HepG2 (cell line): ENCODE results near the gene TBC1D22A. TPM values are rescaled to one million over a fixed set of nuclear protein-coding genes. Genes with fewer than 3 reads are reported as not detected.

Source experiments
- ARHGAP35 ChIP-seq: sonication (generic); formaldehyde crosslinking; IDR thresholded peaks from 2 replicates; pipeline ENCODE4 v1.9.0; 2022; ENCODE audit warnings: mild to moderate bottlenecking, inconsistent platforms, moderate library complexity, missing genetic modification reagents, borderline replicate concordance
- BATF2 ChIP-seq: sonication (generic); formaldehyde crosslinking; IDR thresholded peaks from 2 replicates; pipeline ENCODE4 v1.8.0; 2022; ENCODE audit warnings: mild to moderate bottlenecking, missing genetic modification reagents, moderate library complexity
- CREB1 ChIP-seq, 2 experiments: fragments of 450-650 bp in 1 of 2; IDR thresholded peaks; 2 replicates each; pipeline ENCODE4 v1.6.1; 2016 to 2017; ENCODE audit warnings: control low read depth in 1 of 2, mild to moderate bottlenecking in 1 of 2, missing compliant biosample characterization in 1 of 2, missing genetic modification characterization in 1 of 2
- EED ChIP-seq: sonication (generic); formaldehyde crosslinking; IDR thresholded peaks from 2 replicates; pipeline ENCODE4 v1.5.0; 2020; ENCODE audit warnings: mild to moderate bottlenecking, missing genetic modification reagents
- GTF2F1 ChIP-seq: fragments of 150-350 bp; IDR thresholded peaks from 2 replicates; pipeline ENCODE4 v1.6.1; 2014; ENCODE audit warnings: low read length
- HINFP ChIP-seq: sonication (generic); formaldehyde crosslinking; IDR thresholded peaks from 2 replicates; pipeline ENCODE4 v1.4.0; 2020; ENCODE audit warnings: low read depth, mild to moderate bottlenecking, missing genetic modification reagents
- HNF4A ChIP-seq: sonication (generic); formaldehyde crosslinking; IDR thresholded peaks from 2 replicates; pipeline ENCODE4 v1.4.0; 2020; ENCODE audit warnings: missing genetic modification reagents
- KDM5B ChIP-seq: sonication (generic); formaldehyde crosslinking; IDR thresholded peaks from 2 replicates; pipeline ENCODE4 v1.4.0; 2020; ENCODE audit warnings: missing genetic modification reagents, mild to moderate bottlenecking, borderline replicate concordance
- RNF219 ChIP-seq: sonication (generic); formaldehyde crosslinking; IDR thresholded peaks from 2 replicates; pipeline ENCODE4 v1.5.0; 2020; ENCODE audit warnings: mild to moderate bottlenecking, missing genetic modification reagents
- SP140L ChIP-seq: sonication (generic); formaldehyde crosslinking; IDR thresholded peaks from 2 replicates; pipeline ENCODE4 v1.4.0; 2020; ENCODE audit warnings: missing genetic modification reagents, borderline replicate concordance
- STAT6 ChIP-seq: sonication (generic); formaldehyde crosslinking; IDR thresholded peaks from 2 replicates; pipeline ENCODE4 v1.4.0; 2020; ENCODE audit warnings: missing genetic modification reagents, mild to moderate bottlenecking, borderline replicate concordance
- ZBTB10 ChIP-seq: sonication (generic); formaldehyde crosslinking; IDR thresholded peaks from 2 replicates; pipeline ENCODE4 v1.4.0; 2020; ENCODE audit warnings: missing genetic modification reagents, borderline replicate concordance
- ZEB1 ChIP-seq: IDR thresholded peaks from 2 replicates; pipeline ENCODE4 v1.6.1; 2012; ENCODE audit warnings: mild to moderate bottlenecking, low read depth, inconsistent platforms; ENCODE audit not compliant: insufficient replicate concordance
- ZNF441 ChIP-seq: sonication (generic); formaldehyde crosslinking; IDR thresholded peaks from 2 replicates; pipeline ENCODE4 v1.7.0; 2021; ENCODE audit warnings: missing genetic modification reagents, borderline replicate concordance
- polyA plus RNA-seq, 8 experiments: library from polyadenylated mRNA; depleted of rRNA in 3 of 8; stranded (reverse) in 7 of 8; unstranded in 1 of 8; fragments of >200 nt; fragmentation: Illumina TruSeq in 4 of 8; extraction: Trizol in 4 of 8; gene quantifications; 2 replicates each; pipeline versions ENCODE4 v1.2.1 to v1.2.3, GENCODE V29; 2011 to 2016; ENCODE audit warnings: low read depth in 4 of 8, missing spikeins in 1 of 8, mixed read lengths in 1 of 8; ENCODE audit not compliant: insufficient read depth in 1 of 8
- total RNA-seq, 5 experiments: library from RNA; depleted of rRNA; stranded (reverse); fragments of >200 nt; fragmentation: Illumina TruSeq; extraction: Trizol; gene quantifications; 2 replicates each; pipeline ENCODE4 v1.2.3, GENCODE V29; 2016; ENCODE audit warnings: low read depth in 1 of 5

The TBC1D22A gene
- total and polyA plus RNA-seq, 2 of the 13 experiments (the other 11 are each of a cell fraction or from before 2014, with no cell fraction given) = 17.3 to 18.0 TPM

GRCh38 chr22:46966495-46966845 is 204.0 kb downstream of the TBC1D22A start (continued):
- TF ChIP-seq STAT6 (CRISPR knock-in tag) (no peak), SP140L (CRISPR knock-in tag) (no peak), CREB1 (IDR thresholded peaks at IDR 0.05) (no peak), CREB1 (CRISPR knock-in tag; IDR thresholded peaks at IDR 0.05) (no peak), ARHGAP35 (CRISPR knock-in tag) (no peak), HINFP (CRISPR knock-in tag) (no peak), ZBTB10 (CRISPR knock-in tag) (no peak), RNF219 (CRISPR knock-in tag) (no peak), EED (CRISPR knock-in tag) (no peak), ZEB1 (no peak), BATF2 (CRISPR knock-in tag) (no peak), GTF2F1 (no peak), KDM5B (CRISPR knock-in tag) (no peak), HNF4A (CRISPR knock-in tag) (no peak), ZNF441 (CRISPR knock-in tag) (no peak)
